Caco-2 (cell line): ENCODE results near the gene BICD2. TPM values are rescaled to one million over a fixed set of nuclear protein-coding genes. Genes with fewer than 3 reads are reported as not detected.
A peak's percentile ranks its signal among the peaks of the same experiment; 100 is the strongest.

Source experiments
- BruUV-seq: library from RNA; stranded (reverse); fragments of 400-500 nt; replicated peaks from 2 replicates; lab custom pipeline; 2021; lab: Mats Ljungman, UMichigan
- CTCF ChIA-PET: fragments of 300-600 bp; sonication (Branson Sonifier 250); formaldehyde crosslinking; loops from one replicate; lab custom pipeline; 2022; ENCODE audit warnings: antibody characterized with exemption; lab: Charles Lee
- POLR2A ChIA-PET: fragments of 300-600 bp; sonication (Branson Sonifier 250); formaldehyde crosslinking; loops from one replicate; lab custom pipeline; 2022; ENCODE audit warnings: antibody characterized with exemption; lab: Charles Lee
- DNase-seq, 2 experiments: peaks; one replicate each; pipeline versions ENCODE4 v3.0.0 to v3.0.0-alpha.2; 2020 to 2022
- H3K27me3 ChIP-seq: replicated peaks from 2 replicates; pipeline ENCODE4 v1.6.0; 2011; ENCODE audit warnings: low read length; ENCODE audit not compliant: control insufficient read depth, insufficient read depth
- H3K36me3 ChIP-seq: 2 replicates; pipeline ENCODE4 v1.5.1; 2011; ENCODE audit warnings: low read length; ENCODE audit not compliant: control insufficient read depth, insufficient read depth
- H3K4me1 ChIP-seq: fragments of 250-450 bp; sonication (Bioruptor Pico); 2 replicates; pipeline ENCODE4 v1.5.1; 2020; ENCODE audit warnings: mild to moderate bottlenecking
- H3K4me3 ChIP-seq: 2 replicates; pipeline ENCODE4 v1.5.1; 2011; ENCODE audit warnings: low read depth, mild to moderate bottlenecking, control low read depth, low read length
- H3K9me3 ChIP-seq: fragments of 250-450 bp; sonication (Bioruptor Pico); 2 replicates; pipeline ENCODE4 v1.5.1; 2020; ENCODE audit warnings: mild to moderate bottlenecking, moderate library complexity
- H3K27ac Mint-ChIP-seq: one replicate; pipeline ENCODE4 v1.8.0; 2022; ENCODE audit warnings: mixed read lengths; ENCODE audit not compliant: unreplicated experiment
- H3K27me3 Mint-ChIP-seq: one replicate; pipeline ENCODE4 v1.8.0; 2022; ENCODE audit warnings: mixed read lengths; ENCODE audit not compliant: insufficient read depth, unreplicated experiment
- H3K36me3 Mint-ChIP-seq: one replicate; pipeline ENCODE4 v1.8.0; 2022; ENCODE audit warnings: mild to moderate bottlenecking, mixed read lengths; ENCODE audit not compliant: insufficient read depth, unreplicated experiment
- H3K4me1 Mint-ChIP-seq: one replicate; pipeline ENCODE4 v1.8.0; 2022; ENCODE audit warnings: low read depth, mixed read lengths; ENCODE audit not compliant: unreplicated experiment
- H3K4me3 Mint-ChIP-seq: one replicate; pipeline ENCODE4 v1.8.0; 2022; ENCODE audit warnings: mild to moderate bottlenecking, moderate library complexity, mixed read lengths; ENCODE audit not compliant: unreplicated experiment
- H3K9me3 Mint-ChIP-seq: one replicate; pipeline ENCODE4 v1.8.0; 2022; ENCODE audit warnings: mixed read lengths; ENCODE audit not compliant: unreplicated experiment
- CTCF ChIP-seq, 2 experiments: fragments of 200-600 bp in 1 of 2; IDR thresholded peaks; 1 replicate in 1 of 2; 2 replicates in 1 of 2; pipeline versions ENCODE4 v1.5.1 to v1.8.0; 2011 to 2022; ENCODE audit warnings: antibody characterized with exemption in 1 of 2, control low read depth in 1 of 2, inconsistent platforms in 1 of 2, low read depth in 1 of 2, low read length in 1 of 2, mild to moderate bottlenecking in 1 of 2, moderate library complexity in 1 of 2; ENCODE audit not compliant: insufficient read depth in 1 of 2, severe bottlenecking in 1 of 2, unreplicated experiment in 1 of 2
- intact Hi-C: fragments of 100-400 bp; cut with micrococcal nuclease; formaldehyde crosslinking; loops from one replicate; pipeline ENCODE4 v1.10.0; 2022; ENCODE audit not compliant: unreplicated experiment
- total RNA-seq: library from RNA; stranded (reverse); gene quantifications from 2 replicates; pipeline ENCODE4 v1.2.3, GENCODE V29; 2022

BICD2 gene
- total RNA-seq, 1 experiment from 2014 or later, result 13.7 TPM

DNA sequence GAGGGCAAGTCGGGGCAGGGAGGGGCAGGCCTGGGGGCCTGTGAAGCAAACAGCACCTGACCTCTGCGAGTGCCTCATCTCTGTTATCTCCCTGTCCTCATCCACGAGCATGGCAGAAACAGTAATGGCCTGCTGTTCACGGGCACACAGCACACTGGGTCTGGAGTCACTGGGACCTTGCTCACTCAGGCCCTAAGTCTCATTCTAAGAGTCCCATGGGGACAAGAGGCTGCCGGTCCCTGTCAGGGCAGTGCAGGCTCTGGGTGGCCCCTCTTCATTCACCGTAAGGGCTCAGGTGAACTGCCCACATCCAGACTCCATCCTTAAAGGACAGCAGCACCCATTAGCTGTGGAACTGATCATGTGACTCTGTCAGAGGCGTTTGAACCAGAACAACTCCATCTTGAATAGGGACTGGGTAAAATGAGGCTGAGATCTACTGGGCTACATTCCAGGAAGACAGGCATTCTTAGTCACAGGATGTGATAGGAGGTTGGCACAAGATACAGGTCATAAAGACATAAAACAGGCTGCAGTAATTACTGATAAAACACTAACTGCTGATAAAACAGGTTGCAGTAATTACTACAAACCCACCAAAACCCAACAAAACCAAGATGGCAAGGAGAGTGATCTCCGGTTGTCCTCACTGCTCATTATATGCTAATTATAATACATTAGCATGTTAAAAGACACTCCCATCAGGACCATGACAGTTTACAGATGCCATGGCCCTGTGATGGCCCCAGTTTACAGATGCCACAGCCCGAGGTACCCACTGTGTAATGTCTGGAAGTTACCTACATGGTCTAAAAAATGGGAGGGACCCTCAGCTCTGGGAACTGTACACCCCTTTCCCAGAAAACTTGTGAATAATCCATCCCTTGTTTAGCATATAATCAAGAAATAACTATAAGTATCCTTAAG is 28.7 kb downstream of the BICD2 start:
- ChIA-PET POLR2A (no interaction called here), CTCF (no interaction called here)
- H3K27me3 ChIP-seq, result no peaks in the 10 kb centered on the region
- Mint-ChIP-seq H3K27me3 (no peaks in the 10 kb centered on the region), H3K36me3 (peaks cover 6% of the 10 kb centered on the region), H3K9me3 (no peaks in the 10 kb centered on the region), H3K4me1 (no peaks in the 10 kb centered on the region), H3K27ac (no peak overlapping the region), H3K4me3 (no peak overlapping the region)
- H3K4me1 ChIP-seq, result no peaks in the 10 kb centered on the region
- intact Hi-C loops, result no loop called here
- no peak for DNase-seq
- BruUV-seq, result no TSS peak
- no peaks in the 10 kb centered on the region for H3K9me3 ChIP-seq
- no peak for TF ChIP-seq CTCF (IDR thresholded peaks at IDR 0.05; ENCODE audit: insufficient read depth in 1 of 2, low read depth in 1 of 2, low read length in 1 of 2, severe bottlenecking in 1 of 2, unreplicated experiment in 1 of 2)
- H3K4me3 ChIP-seq, result no peak overlapping the region
- H3K36me3 ChIP-seq, result no peaks in the 10 kb centered on the region

GRCh38 chr9:92734931-92735635 is 29.6 kb downstream of the BICD2 start:
- no peak overlapping the region for H3K4me3 ChIP-seq
- Mint-ChIP-seq H3K9me3 (no peaks in the 10 kb centered on the region), H3K4me3 (no peak overlapping the region), H3K27me3 (no peaks in the 10 kb centered on the region), H3K27ac (no peak overlapping the region), H3K4me1 (no peaks in the 10 kb centered on the region), H3K36me3 (peaks cover 6% of the 10 kb centered on the region)
- no peaks in the 10 kb centered on the region for H3K36me3 ChIP-seq
- no TSS peak for BruUV-seq
- no peaks in the 10 kb centered on the region for H3K27me3 ChIP-seq
- TF ChIP-seq CTCF (IDR thresholded peaks at IDR 0.05; ENCODE audit: insufficient read depth in 1 of 2, low read depth in 1 of 2, low read length in 1 of 2, severe bottlenecking in 1 of 2, unreplicated experiment in 1 of 2), result no peak
- ChIA-PET CTCF (no interaction called here), POLR2A (no interaction called here)
- intact Hi-C loops, result no loop called here
- H3K9me3 ChIP-seq, result no peaks in the 10 kb centered on the region
- DNase-seq, result peak in 1 of 2 experiments; percentile 56
- no peaks in the 10 kb centered on the region for H3K4me1 ChIP-seq

- 0 out of 2 replicates have a peak, but pooled peaks cover 8% of the 10 kb centered on the region for H3K4me1 ChIP-seq
- no peaks in the 10 kb centered on the region for H3K9me3 Mint-ChIP-seq
- H3K27me3 ChIP-seq, result no peaks in the 10 kb centered on the region
- DNase-seq, result no peak
- no peaks in the 10 kb centered on the region; the same call in 1 of the 2 replicates for H3K36me3 ChIP-seq
- intact Hi-C loops, result no loop called here
- no TSS peak for BruUV-seq
- H3K4me1 Mint-ChIP-seq, result no peaks in the 10 kb centered on the region
- no peak overlapping the region for H3K27ac Mint-ChIP-seq
- H3K4me3 ChIP-seq, result no peak overlapping the region
- ChIA-PET CTCF (no interaction called here), POLR2A (no interaction called here)
- no peaks in the 10 kb centered on the region for H3K9me3 ChIP-seq
- no peak for TF ChIP-seq CTCF (IDR thresholded peaks at IDR 0.05; ENCODE audit: insufficient read depth in 1 of 2, low read depth in 1 of 2, low read length in 1 of 2, severe bottlenecking in 1 of 2, unreplicated experiment in 1 of 2)
- peaks cover 19% of the 10 kb centered on the region for H3K36me3 Mint-ChIP-seq
- no peak overlapping the region for H3K4me3 Mint-ChIP-seq
- no peaks in the 10 kb centered on the region for H3K27me3 Mint-ChIP-seq
Measured at GRCh38 chr9:92730897-92731296, 33.7 kb downstream of the BICD2 start.
